ENCODE measurements around the gene CDC23. TPM values are rescaled to one million over a fixed set of nuclear protein-coding genes. Genes with fewer than 3 reads are reported as not detected.
"Not testable (repeated sequence)": the region's sequence is repeated elsewhere in the genome, so short reads cannot be mapped to it uniquely, and the experiment has no call there.

Gene CDC23
- total RNA-seq, 1 donor from 2014 or later: 14.2 TPM

- no peak for DNase-seq (ENCODE audit: extremely low spot score in 2 of 2)
- TF ChIP-seq POLR2A (IDR thresholded peaks at IDR 0.05) (no peak), CTCF (IDR thresholded peaks at IDR 0.05) (no peak), POLR2AphosphoS5 (IDR thresholded peaks at IDR 0.05; ENCODE audit: insufficient read depth in 1 of 2, low read depth in 1 of 2) (no peak)
- H3K9me3 ChIP-seq: no peaks in the 10 kb centered on the region
- no peaks in the 10 kb centered on the region for H3K27me3 ChIP-seq
- no peaks in the 10 kb centered on the region for H3K4me1 ChIP-seq
- H3K4me3 ChIP-seq: no peak overlapping the region
- no peak overlapping the region for H3K27ac ChIP-seq
- peaks cover 8 to 99% of the 10 kb centered on the region in 2 donors for H3K36me3 ChIP-seq
- intact Hi-C loops (cut with DNase I): no loop called here
Measured at GRCh38 chr5:138163721-138164120, 49.4 kb downstream of the CDC23 start.

DNA sequence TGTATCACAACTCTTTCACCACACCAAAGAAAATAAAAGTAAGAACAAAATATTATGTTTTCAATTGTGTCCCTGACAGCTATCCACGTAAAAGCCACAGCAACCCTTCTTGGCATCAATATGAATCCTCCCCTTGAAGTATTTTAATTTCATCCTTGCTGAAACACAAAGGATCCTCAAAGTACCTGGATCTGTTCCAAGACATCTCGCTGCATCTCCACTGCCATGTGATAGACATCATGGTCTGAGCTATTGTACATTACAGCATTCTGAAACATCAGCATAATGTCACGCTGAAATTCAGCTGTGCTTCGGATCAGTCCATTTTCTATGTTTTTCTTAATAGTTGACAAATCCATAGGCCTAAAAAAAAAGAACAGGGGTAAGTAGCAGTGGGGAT, 52.4 kb downstream of the CDC23 start:
- intact Hi-C loops (cut with DNase I): no loop called here
- Histone ChIP-seq H3K4me3 (no peak overlapping the region), H3K27me3 (no peaks in the 10 kb centered on the region)

DNA sequence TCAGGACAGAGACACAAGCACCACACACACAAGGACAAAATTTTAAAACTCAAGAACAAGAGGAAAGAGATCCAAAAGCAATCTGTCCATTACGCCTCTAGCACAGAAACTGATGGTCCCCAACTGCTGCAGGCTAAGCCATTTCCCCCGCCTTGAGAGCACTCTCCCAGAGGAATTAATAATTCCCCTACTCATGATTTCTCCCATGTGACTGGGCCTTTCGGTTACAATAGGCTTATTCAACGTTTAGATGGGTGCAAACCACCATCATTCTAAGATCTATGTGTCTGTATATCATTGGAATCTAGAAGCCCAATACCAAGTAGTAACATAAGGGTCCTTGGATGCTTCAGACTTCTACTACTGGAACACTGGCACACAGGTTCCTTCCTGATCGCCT, 53.5 kb downstream of the CDC23 start:
- Histone ChIP-seq H3K4me1 (no peaks in the 10 kb centered on the region), H3K4me3 (no peak overlapping the region), H3K27me3 (no peaks in the 10 kb centered on the region), H3K9me3 (no peaks in the 10 kb centered on the region), H3K27ac (no peak overlapping the region), H3K36me3 (peaks cover 8 to 82% of the 10 kb centered on the region in 2 donors)
- intact Hi-C loops (cut with DNase I): no loop called here
- TF ChIP-seq POLR2AphosphoS5 (IDR thresholded peaks at IDR 0.05; ENCODE audit: insufficient read depth in 1 of 2, low read depth in 1 of 2) (no peak), POLR2A (IDR thresholded peaks at IDR 0.05) (no peak), CTCF (IDR thresholded peaks at IDR 0.05) (no peak)
- no peak for DNase-seq (ENCODE audit: extremely low spot score in 2 of 2)

More for the DNA sequence above, 52.4 kb downstream of the CDC23 start:
- DNase-seq (ENCODE audit: extremely low spot score in 2 of 2): no peak
- no peak for TF ChIP-seq CTCF (IDR thresholded peaks at IDR 0.05)
- TF ChIP-seq POLR2AphosphoS5 (IDR thresholded peaks at IDR 0.05; ENCODE audit: insufficient read depth in 1 of 2, low read depth in 1 of 2): no peak
- no peak for TF ChIP-seq POLR2A (IDR thresholded peaks at IDR 0.05)
- H3K9me3 ChIP-seq: no peaks in the 10 kb centered on the region
- no peaks in the 10 kb centered on the region for H3K4me1 ChIP-seq
- H3K36me3 ChIP-seq: peaks cover 8 to 92% of the 10 kb centered on the region in 2 donors
- H3K27ac ChIP-seq: no peak overlapping the region

DNA sequence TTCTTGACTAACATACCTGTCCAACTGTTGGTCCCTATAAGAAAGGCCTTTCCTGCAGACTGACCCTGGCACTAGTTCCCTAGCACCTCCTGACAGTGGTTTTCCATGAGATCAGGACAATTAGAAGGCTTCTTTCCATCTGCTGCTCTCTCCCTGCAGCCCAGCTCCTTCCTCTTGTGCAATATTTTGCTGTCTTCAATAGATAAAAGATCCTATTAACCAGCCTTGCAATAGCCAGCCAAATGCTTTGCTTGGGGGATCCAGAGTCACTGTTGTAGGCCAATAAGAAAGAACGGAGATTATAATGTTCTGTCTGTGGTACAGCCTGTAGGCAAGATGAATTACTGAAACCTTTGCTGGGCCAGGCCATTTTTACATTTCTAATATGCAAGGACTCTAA, 55.5 kb downstream of the CDC23 start:
- H3K36me3 ChIP-seq: peaks cover 8 to 62% of the 10 kb centered on the region in 2 donors

DNA sequence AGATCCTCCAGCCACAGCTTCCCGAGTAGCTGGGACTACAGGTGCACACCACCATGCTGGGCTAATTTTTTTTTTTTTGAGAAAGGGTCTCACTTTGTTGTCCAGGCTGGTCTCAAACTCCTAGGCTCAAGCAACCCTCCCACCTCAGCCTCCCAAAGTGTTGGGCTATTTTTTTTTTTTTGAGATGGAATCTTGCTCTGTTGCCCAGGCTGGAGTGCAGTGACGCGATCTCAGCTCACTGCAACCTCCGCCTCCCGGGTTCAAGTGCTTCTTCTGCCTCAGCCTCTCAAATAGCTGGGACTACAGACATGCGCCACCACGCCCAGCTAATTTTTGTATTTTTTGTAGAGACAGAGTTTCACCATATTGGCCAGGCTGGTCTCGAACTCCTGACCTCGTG, 57.1 kb downstream of the CDC23 start:
- H3K36me3 ChIP-seq: peaks cover 0 to 46% of the 10 kb centered on the region in 2 donors
- H3K27me3 ChIP-seq; H3K4me1 ChIP-seq; H3K9me3 ChIP-seq; intact Hi-C loops (cut with DNase I); H3K27ac ChIP-seq; DNase-seq (ENCODE audit: extremely low spot score in 2 of 2); H3K4me3 ChIP-seq: not testable (repeated sequence)

More for the DNA sequence above, 55.5 kb downstream of the CDC23 start:
- Histone ChIP-seq H3K4me1 (no peaks in the 10 kb centered on the region), H3K4me3 (no peak overlapping the region), H3K27me3 (no peaks in the 10 kb centered on the region), H3K27ac (no peak overlapping the region), H3K9me3 (no peaks in the 10 kb centered on the region)
- TF ChIP-seq POLR2A (IDR thresholded peaks at IDR 0.05) (no peak), CTCF (IDR thresholded peaks at IDR 0.05) (no peak), POLR2AphosphoS5 (IDR thresholded peaks at IDR 0.05; ENCODE audit: insufficient read depth in 1 of 2, low read depth in 1 of 2) (no peak)
- no peak for DNase-seq (ENCODE audit: extremely low spot score in 2 of 2)
- intact Hi-C loops (cut with DNase I): no loop called here

DNA sequence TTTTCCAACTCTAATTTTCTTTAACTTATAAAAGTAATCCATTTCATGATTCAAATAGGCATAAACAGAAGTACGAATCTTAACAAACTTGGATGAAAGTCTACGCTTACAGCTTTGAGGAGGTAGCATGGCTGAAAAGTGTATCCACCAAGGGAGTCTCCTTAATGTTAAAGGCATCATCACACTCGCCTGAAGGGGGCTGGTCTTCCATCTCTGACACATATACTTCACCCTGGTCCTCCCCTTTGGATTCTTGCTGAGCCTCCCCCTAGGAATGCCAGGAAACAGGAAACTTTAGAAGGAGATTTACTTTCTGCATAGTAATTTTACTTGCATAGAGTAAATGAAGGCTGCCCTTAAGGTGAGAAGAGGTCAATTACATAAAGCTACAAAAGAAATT, 63.6 kb downstream of the CDC23 start:
- Histone ChIP-seq H3K27ac (no peak overlapping the region), H3K27me3 (no peaks in the 10 kb centered on the region), H3K4me1 (no peaks in the 10 kb centered on the region), H3K9me3 (no peaks in the 10 kb centered on the region), H3K36me3 (no peaks in the 10 kb centered on the region), H3K4me3 (no peak overlapping the region)
- no peak for TF ChIP-seq POLR2AphosphoS5 (IDR thresholded peaks at IDR 0.05; ENCODE audit: insufficient read depth in 1 of 2, low read depth in 1 of 2)
- TF ChIP-seq POLR2A (IDR thresholded peaks at IDR 0.05): no peak
- TF ChIP-seq CTCF (IDR thresholded peaks at IDR 0.05): no peak
- DNase-seq (ENCODE audit: extremely low spot score in 2 of 2): no peak
- intact Hi-C loops (cut with DNase I): no loop called here
